HG03575 (cell line): ENCODE data around the gene SNX24.
"Not testable (repeated sequence)": the region's sequence is repeated elsewhere in the genome, so short reads cannot be mapped to it uniquely, and the experiment has no call there.

Experiments used
- ATAC-seq: cut with Tn5 transposase; IDR thresholded peaks from one replicate; pipeline ENCODE4 v1.9.1; 2021; ENCODE audit not compliant: unreplicated experiment, insufficient number of reproducible peaks, low FRiP score; ENCODE audit errors: extremely low read depth

SNX24 gene

DNA sequence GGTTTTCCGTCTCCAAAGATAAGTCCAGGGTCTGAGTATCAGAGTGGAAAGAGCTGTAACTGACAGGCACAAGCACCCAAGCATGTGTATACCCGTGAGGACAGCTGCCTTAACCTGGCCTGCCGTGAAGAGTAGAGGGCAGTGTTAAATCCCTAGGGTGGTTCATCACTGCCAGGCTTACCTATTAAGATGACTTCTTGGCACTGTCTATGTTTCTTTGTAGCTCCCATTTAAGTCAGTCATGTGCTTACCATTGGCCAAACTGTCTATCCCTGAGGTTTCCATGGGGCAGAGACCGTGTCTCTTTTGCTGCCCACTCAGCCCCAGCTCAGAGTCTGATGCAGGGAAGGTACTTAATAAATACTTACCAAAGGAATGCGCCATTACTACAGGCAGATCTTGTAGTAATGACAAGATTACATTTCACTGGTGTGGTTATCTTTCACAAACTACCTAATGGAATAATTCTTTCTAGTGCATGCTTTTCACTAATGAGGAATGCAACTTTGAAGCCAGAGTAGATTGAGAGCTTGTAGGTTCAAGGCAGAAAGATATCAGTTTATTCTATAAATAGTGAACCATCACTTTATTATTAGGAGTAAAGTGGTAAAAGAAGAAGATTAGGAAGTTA is 64.2 kb downstream of the SNX24 start:
- ATAC-seq = no peak

DNA sequence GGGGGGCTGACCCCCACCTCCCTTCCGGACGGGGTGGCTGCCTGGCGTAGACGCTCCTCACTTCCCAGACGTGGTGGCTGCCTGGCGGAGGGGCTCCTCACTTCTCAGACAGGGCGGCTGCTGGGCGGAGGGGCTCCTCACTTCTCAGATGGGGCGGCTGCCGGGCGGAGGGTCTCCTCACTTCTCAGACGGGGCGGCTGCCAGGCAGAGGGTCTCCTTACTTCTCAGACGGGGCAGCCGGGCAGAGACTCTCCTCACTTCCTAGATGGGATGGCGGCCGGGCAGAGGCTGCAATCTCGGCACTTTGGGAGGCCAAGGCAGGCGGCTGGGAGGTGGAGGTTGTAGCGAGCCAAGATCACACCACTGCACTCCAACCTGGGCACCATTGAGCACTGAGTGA is 68.0 kb downstream of the SNX24 start:
- ATAC-seq = not testable (repeated sequence)

DNA sequence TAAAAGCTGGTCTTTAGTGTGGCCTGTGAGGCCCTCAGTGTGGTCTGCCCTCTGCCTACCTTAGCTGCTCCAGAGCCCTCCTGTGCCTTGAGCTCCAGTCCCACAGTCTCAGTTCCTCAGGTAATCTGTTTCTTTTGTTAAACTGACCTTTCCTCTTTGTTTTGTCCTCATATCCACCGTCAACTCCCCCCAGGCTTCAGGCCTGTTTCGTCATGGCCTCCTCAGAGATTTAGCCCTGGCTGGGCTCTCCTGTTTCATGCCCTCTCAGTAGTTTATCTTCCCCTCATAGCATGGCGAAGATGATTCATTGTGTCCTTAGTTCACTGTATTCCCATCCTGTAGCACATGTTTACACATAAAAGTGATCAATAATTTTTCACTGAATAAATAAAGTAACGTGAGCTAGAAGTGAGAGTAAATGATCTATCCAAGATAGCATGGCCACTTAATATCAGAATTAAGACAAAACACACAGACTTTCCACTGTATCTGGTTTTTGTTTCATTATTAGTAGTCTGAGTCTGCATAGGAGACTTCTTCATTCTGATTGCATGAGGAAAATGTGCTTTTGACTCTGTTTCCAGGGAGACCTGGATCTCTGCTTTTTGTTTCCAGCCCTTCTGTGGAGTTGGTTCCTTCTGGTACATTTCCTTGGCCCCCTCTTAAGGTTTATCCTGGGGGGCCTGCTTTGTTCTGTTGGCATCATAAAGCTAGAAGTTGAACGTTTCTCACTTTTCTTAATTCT is 70.5 kb downstream of the SNX24 start:
- ATAC-seq = peak; percentile 98

DNA sequence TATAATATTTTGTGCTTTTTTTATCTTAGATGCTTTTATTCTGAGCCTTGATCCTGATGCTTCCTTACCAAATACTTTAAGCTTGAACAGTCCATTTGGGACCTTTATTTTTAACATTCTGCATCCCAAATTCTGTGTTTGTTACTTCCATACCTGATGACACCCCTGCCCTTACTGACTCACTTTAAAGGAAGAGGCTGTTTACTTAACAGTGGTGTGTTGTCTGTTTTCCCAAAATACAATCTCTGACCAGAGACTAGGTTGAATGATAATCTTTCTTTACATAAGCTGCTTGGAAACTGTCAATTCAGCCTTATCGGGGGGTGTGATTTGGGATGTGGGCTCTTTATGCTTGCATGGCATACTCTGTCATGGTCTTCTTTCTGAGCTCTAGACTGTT is 71.1 kb downstream of the SNX24 start:
- ATAC-seq = no peak

DNA sequence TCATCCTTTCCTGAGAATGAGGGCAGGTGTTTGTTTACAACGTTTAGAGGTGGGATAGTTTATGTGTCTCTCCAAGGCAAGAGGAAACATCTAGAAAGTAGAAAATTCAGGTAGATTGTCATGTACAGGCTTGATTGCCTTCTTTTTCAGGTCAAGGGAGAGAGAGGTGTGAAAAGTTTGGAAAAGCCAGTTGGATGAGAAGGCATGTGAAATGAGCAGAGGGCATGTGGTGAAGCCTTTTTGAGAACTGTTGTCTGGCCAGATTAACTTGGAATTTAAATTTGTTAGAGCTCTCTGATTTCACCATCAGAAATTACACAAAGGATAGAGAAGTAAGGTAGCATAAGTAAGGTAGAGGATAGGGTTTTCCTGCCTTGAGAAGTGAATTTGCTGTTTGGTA is 74.6 kb downstream of the SNX24 start:
- no peak for ATAC-seq

DNA sequence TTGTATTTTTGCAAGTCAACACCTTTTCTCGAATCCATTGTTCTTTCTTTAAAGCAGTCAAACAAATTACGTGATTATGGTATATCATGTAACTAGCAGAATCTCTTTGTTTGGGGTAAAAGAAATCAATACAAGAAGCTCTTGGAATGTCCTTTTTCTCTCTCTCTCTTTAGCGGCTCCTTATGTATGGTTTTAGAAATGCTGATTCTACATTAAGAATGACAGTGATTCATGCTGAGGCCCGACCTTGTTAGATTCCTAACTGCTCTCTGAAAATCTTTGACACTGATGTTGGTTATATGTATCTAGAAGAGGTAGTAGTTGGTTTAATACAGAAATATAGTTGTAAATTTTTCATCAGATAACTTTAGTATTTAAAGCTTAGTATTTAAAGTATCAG is 76.4 kb downstream of the SNX24 start:
- no peak for ATAC-seq

DNA sequence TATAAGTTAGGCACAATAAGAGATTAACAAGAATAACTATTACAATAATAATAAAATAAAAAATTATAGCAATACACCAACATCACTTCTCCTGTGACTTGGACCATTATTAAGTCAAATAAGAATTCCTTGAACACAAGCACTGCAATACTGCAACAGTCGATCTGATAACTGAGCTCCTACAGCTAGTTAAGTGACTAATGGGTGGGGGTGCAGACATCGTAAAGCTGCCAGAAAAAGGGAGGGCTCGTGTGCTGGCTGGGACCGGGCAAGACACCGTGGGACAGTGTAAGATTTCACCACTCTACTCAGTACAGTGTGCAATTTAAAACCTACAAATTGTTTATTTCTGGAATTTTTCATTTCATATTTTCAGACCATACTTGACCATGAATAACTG is 78.8 kb downstream of the SNX24 start:
- no peak for ATAC-seq

DNA sequence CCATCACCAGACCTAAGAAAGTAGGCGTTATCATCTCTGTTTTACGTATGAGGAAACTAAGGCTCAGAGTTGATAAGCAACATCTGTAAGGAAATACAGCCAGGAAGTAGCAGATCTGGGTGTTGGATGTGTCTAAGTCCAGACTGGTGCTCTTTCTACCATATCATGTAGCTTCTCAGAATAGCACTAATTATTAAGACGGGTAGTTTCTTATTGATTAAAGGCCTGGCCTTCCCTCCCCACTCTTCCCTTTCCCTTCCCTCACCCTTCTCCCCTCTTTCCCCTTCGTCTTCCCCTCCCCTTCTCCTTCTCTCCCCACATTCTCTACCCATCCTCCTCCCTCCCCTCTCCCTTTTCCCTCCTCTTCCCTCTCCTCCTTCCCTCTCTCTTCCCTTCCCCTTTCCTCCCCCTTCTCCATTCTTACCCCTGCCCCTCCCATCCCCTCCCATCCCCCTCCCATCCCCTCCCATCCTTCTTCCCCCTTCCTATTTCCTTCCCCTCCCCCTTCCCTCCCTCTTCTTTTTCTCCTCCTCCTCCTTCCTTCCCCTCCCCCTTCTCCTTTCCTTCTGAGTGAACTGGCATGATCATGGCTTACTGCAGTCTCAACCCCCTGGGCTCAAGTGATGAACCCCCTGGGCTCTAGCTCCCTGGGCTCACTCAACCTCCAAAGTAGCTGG is 79.4 kb downstream of the SNX24 start:
- no peak for ATAC-seq

DNA sequence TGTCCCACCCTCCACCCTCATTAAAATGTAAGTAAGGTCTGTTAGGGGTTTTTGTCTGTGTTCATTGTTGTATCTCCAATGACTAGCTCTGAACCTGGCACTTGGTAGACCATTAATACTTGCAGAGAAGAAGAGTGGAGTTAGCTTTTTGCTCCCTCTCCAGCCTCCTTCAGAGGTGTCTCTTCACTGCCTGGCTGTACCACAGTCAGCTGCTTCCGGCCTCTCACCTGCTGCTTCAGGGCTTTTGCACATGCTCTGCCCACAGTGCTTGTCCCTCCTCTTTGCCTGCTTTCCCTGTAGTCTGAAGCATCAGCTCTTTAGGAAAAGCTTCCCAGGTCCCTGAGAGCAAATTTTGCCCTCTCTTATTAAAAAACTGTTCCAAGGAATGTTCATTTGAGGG is 83.6 kb downstream of the SNX24 start:
- no peak for ATAC-seq

DNA sequence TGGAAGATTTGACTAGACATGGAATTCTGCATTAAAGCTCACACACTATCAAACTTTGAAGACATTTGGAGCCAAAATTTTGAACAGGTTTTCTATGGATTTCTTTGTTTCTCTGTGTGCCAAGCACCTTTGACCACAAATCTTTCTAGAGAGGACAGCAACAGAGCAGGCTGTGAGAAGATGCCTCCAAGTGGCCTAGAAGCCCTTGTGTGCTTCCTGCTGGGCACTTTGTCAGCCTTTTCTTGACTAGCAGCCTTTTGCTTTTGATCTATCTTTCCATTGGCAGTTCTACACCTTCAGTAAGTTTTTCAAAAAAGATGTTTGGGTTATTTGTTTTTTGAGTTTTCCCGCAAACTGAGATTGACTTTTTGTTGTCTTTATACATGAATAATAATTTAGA is 84.6 kb downstream of the SNX24 start:
- no peak for ATAC-seq

DNA sequence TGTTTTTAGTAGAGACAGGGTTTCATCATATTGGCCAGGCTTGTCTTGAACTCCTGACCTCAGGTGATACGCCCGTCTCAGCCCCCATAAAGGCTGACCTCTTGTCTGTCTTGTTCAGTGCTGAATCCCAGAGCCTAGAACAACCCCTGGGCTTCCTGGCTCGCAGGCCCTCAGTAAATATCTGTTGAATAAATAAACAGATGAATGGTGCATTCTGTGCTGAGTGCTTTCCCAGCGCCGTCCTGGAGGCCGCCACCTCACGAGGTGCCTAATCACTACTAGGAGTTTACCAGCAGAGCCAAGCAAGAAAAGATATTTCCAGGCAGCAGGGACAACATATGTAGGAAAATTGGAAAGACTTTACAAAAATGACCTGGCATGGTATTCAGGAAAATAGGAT is 88.5 kb downstream of the SNX24 start:
- ATAC-seq = no peak

DNA sequence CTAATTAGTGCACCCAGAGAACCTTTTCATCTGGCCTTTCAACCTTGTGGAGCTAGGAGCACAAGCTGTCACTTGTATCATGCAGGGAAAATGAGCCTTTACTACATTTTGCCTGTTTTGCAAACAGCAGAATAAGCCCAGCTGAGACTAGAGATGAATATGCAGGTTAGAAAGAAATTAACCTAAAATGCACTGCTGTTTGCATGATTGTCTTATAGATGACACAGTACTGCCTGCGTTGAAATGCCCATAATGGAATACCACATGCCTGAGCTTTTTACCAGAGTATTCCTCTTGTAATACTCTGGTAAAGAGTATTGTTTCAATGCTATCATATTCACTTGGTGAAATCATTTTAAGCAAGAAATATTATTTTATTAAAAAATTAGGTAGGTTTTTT is 90.7 kb downstream of the SNX24 start:
- no peak for ATAC-seq

DNA sequence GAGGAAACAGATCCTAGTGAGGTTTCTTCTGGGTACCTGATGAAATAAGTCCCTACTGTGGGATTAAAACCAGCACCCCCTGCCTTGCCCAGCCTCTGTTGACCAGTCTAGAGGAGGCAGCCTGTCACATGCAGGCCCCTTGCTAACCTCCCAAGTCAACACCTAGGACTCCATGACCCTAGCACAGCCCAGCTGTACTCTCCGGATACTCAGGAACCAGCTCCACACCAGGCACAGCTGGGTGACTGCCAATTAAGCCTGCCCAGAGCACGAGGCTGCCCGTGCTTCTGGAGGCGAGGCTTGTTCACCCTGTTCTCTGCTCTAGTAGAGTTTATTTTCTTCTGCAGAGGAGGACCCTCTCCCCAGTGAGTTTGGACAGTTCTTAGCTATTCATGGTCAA is 92.5 kb downstream of the SNX24 start:
- no peak for ATAC-seq

DNA sequence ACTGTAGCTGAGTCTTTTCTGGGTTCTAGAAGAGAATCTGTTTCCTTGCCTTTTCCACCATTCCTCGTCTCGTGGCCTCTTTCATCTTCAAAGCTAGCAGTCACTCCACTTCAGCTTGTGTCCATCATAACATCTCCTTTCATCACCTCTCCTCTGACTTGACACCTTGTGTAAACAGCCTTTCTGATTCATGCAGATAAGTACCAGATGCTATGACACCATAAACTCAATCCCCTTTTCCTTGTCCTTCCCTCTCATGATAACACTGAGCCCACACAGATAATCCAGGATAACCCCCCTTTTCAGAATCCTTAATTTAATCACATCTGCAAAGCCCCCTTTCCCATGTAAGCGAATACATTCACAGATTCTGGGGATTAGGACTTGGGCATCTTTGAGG is 95.5 kb downstream of the SNX24 start:
- no peak for ATAC-seq

DNA sequence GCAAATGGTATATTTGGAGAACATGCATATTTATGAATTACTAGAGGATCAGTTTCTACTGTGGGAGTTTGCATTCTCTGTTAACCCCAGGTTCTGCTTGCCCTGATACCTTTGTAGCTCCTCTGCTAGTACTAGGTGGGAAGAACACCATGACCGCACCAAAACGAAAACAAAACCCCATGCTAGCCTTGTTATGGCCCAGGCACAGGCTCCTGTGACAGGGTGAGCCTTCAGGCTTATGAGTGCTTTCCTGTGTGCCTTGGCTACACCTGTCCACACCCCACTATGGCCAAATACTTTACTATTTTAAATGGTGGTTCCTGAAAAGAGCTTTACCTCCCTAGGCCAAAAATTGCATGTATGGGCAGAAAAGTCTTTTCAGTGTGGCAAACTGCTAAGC is 96.3 kb downstream of the SNX24 start:
- ATAC-seq = no peak

DNA sequence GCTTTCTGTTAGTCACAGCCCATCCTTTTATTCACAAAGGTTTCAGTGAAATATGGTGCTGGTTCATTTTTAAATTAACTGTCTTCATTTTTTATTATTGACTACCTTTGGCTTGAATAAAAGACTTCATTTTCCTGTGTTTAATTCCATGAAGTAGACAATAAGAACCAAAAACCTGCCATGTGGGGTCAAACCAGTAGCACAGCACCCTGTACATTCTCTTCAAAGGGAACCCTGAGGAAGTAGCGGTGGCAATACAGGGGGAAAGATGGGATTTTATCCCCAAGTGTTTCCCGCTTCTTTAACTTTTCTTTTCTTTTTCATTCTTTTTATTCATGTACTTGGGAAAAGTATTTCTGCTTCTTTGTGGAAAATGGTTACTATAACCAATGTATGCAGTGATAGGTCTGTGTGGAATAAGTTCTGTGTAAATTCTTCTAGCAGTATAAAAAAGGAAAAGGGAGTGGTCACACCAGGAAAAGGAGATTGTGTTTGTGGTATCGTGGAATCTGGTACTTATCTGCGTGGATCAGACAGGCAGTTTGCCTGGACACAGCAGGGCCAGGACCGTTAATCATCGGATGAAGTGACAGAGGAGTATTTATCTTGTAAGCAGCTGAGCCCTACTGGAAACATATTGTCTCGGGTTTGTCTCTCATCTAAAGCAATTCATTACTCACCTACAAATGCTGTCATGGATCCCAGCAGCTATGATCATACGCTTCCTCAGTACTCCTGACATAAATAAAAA is 96.9 kb downstream of the SNX24 start:
- no peak for ATAC-seq

DNA sequence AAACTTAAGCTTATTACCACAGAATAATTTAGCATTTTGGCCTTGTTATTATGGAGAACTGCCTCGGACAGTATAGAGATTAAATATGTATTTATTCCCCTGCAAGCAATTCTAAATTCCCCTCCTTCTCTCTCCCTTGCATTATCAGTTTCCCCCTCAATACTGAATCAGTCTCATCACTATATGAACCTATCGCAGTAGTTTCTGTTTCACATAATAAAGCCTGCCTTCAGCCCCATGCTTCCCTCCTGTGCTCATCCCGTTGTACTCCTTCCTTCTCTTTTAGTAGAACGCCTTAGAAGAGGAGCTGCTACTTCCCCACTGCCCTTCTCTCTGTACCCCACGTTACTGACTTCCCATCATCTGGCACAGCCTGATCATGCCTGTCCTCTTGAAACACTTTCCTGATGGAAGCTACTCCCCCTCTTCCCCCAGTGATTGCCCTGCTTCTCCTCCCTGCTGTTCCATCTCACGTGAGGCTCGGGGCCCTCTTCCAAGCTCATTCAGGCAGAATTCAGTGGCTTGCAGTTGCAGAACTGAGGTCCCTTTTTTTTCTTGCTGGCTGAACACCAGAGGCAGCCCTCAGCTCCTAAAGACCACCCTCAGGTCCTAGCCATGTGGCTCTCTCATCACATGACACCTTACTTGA is 97.8 kb downstream of the SNX24 start:
- no peak for ATAC-seq

DNA sequence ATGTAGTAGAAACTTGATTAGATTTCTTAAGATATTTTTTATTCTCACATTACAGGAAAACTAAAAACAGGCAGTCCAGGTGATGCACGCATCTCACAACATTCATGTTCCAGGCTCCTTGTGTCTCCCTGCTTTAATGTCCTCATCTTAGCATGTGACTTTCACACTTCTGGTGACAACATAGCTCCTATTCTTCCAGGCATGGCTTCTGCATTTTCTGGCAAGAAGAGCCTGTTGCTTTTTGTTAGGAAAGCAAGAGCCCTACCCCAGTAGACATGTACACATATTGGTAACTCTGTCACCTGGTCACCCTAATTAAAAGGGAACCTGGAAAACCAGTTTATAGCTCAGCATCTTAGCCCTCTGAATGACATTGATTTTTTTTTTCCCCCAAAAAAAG is 98.6 kb downstream of the SNX24 start:
- ATAC-seq = no peak

DNA sequence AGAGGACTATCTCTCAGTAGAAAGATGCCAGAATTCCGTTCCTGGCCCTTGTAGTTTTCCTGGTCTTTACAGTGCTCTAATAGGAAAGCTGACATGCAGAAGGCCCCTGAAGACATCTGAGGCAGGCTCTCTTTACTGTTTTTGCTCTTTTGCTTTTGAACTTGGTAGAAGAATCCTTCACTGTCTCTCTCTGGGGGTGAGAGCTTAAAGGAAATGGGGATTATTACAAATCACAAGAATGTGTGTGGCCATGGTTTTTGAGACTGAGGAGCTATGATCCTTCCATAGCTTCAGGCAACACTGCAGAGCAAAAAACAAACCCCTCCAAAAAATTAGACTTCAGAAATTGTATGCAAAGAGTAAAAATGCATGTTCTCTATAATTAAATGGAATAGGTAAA is 102.0 kb downstream of the SNX24 start:
- ATAC-seq = no peak
